ENCODE data around the gene KCNC4.

The KCNC4 gene

DNA sequence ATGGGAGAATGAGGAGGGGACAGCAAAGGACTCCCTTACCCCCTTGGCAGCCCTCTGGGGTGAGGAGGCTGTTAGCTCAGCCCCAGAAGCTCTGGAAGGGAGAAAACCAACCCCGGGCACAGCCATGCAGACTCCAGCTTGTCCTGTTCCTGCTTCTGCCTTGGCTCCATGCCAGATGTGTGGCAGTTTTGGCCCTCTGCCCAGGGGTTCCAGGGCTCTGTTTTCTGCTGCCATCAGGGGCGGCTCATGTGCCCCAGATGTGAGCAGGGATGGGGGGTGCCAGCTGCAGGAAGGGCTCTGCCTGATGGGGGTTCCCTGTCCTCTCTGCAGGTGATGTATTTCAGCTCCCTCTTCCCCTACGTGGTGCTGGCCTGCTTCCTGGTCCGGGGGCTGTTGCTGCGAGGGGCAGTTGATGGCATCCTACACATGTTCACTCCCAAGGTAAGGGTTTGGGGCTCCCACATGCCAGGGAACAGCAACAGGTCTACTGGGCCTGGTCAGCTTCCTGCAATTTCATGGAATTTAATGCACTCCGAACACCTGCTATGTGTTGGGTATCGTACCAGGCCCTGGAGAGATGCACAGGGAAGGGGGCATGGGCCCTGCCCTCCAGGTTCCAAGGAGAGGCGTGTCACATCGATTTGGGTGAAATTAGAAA is 33.7 kb upstream of the KCNC4 start:
- DNase-seq = peak; percentile 19 to 42
- TF ChIP-seq POLR2A (IDR thresholded peaks at IDR 0.05; ENCODE audit: low read length) (no peak), GATA1 (IDR thresholded peaks at IDR 0.05; ENCODE audit: low read depth, low read length) (no peak)

DNA sequence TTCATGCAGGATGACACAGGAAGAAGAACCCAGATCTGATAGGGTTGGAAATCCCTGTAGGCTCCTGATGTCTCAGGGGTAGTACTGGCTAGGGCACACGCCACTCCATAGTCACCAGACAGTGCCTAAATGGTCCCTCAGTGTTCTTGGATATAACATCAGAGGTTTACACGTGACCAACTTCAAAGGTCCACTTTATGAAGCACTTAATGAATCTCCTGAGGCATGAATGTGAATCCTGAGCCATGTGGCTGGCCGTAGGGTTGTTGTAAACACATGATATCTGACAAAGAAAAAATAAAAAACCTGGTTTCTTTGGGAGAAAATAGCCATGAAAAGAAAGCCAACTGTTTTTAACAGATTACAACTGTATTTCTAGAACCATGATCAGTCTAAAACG is 32.3 kb upstream of the KCNC4 start:
- TF ChIP-seq POLR2A (IDR thresholded peaks at IDR 0.05; ENCODE audit: low read length) (no peak), GATA1 (IDR thresholded peaks at IDR 0.05; ENCODE audit: low read depth, low read length) (no peak)
- no peak for DNase-seq

DNA sequence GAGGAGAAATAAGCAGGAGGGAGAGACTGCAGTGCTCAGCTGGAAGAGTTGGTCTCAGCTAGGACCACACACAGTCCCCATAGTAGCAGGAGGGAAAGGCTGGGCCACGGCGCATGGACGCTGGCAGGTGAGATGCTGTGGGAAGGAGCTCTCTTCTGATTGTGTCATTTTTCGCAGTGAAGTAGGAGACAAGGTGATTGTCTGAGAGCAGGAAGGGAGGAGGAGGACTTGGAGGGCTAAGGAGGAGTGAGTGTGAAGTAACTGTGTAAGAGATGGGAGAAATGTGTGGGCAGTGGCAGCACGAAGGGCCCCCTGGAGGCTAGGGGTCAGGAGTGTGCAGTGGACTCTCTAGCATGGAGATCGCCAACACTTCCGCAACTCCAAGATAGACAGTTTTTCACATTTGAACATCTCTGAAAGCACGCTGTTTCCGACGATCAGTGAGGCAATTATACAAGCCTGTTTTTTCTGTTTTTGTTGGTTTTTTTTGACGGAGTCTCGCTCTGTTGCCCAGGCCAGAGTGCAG is 26.4 kb upstream of the KCNC4 start:
- no peak for TF ChIP-seq POLR2A (IDR thresholded peaks at IDR 0.05; ENCODE audit: low read length)
- no peak for TF ChIP-seq GATA1 (IDR thresholded peaks at IDR 0.05; ENCODE audit: low read depth, low read length)
- no peak for DNase-seq

GRCh38 chr1:110184446-110184845 is 25.7 kb upstream of the KCNC4 start:
- DNase-seq = peak; percentile 35 to 52
- TF ChIP-seq POLR2A (IDR thresholded peaks at IDR 0.05; ENCODE audit: low read length) = no peak
- TF ChIP-seq GATA1 (IDR thresholded peaks at IDR 0.05; ENCODE audit: low read depth, low read length) = no peak

DNA sequence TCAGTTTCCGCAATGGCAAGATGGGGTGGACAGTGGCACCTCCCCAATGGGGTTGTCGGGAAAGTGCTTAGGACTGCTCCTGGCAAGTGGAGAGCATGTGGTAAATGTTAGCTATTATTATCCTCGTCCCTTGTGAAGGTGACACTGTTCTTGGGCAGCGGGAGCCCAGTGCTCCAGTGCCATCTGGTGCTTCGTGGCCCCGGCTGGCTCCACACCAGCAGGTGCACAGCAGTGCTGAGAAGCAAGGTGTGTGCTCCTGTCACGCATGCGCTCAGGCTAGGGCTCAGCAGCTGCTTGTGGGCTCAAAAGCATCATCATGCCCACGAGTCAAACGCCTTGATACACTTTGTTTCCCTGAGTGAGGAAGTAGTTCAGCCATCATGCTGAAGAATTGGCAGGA is 24.9 kb upstream of the KCNC4 start:
- no peak for TF ChIP-seq GATA1 (IDR thresholded peaks at IDR 0.05; ENCODE audit: low read depth, low read length)
- TF ChIP-seq POLR2A (IDR thresholded peaks at IDR 0.05; ENCODE audit: low read length) = no peak
- DNase-seq = no peak

DNA sequence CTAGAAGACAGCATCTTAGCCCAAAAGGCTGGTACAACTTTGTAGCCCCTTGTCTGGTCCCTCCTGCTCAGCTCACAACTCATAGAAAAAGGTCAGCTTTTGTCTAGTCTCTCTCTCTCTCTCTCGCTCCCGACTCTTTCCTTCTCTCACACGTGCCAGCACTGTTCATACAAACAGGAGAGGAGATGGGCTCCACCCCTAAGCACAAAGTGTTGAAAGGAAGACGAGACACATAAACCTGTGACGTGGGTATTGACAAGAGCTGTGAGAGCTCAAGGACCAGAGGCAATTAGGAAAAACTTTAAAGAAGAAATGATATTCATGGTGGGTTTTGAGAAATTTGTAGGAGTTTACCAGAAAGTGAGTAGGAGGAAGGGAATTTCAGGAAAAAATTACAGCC is 23.6 kb upstream of the KCNC4 start:
- no peak for TF ChIP-seq POLR2A (IDR thresholded peaks at IDR 0.05; ENCODE audit: low read length)
- no peak for TF ChIP-seq GATA1 (IDR thresholded peaks at IDR 0.05; ENCODE audit: low read depth, low read length)
- no peak for DNase-seq

- TF ChIP-seq GATA1 (IDR thresholded peaks at IDR 0.05; ENCODE audit: low read depth, low read length) = no peak
- TF ChIP-seq POLR2A (IDR thresholded peaks at IDR 0.05; ENCODE audit: low read length) = no peak
- DNase-seq = no peak
These were observed 22.8 kb upstream of the KCNC4 start for GRCh38 chr1:110187139-110187890.

DNA sequence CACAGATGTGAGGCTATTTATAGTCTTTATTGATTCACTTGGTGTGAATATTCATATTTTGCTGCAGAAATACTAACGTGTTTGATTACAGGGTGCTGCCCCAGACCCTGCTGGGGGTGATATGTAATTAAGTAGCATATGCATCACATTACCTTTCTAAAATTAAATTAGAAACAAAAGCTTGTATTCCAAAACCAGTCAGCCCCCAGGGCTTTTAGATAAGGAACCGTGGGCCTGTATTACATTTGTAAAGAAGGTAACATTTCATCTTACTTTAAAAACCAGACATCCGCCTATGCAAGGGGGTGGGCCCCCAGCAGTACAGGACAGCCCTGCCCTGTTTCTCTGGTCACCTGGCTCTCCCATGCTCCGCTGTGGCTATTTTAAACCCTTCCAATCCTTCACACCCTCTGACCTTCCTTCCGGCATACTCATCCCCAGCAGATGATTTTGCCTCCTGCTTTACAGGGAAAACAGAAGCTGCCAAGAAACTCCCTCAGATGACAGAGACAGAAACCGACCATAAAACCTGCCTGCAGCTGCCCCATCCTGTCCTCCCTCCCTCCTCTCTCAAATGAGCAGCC is 22.0 kb upstream of the KCNC4 start:
- TF ChIP-seq GATA1 (IDR thresholded peaks at IDR 0.05; ENCODE audit: low read depth, low read length) (no peak), POLR2A (IDR thresholded peaks at IDR 0.05; ENCODE audit: low read length) (no peak)
- no peak for DNase-seq

DNA sequence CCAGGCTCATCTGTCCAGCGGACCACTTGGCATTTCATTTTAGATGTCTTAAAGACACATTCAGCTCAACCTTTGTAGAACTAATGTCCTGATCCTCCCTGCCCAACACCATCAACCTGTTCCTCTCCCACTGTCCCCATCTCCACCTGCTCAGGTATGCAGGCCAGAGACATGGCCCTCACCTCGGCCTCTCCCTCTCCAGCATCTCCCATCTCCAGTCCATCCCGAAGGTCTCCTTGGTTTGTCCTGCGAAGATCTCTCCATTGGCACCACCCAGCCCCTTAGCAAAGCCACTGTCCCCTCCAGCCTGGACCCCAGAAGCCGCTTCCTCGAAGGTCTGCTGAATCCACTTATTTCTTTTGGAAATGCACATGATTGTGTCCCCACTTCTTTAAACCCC is 20.9 kb upstream of the KCNC4 start:
- TF ChIP-seq GATA1 (IDR thresholded peaks at IDR 0.05; ENCODE audit: low read depth, low read length) (no peak), POLR2A (IDR thresholded peaks at IDR 0.05; ENCODE audit: low read length) (no peak)

GRCh38 chr1:110190282-110190929 is 19.7 kb upstream of the KCNC4 start:
- TF ChIP-seq GATA1 (IDR thresholded peaks at IDR 0.05; ENCODE audit: low read depth, low read length) = no peak
- no peak for TF ChIP-seq POLR2A (IDR thresholded peaks at IDR 0.05; ENCODE audit: low read length)
- no peak for DNase-seq

More for the DNA sequence above, 20.9 kb upstream of the KCNC4 start:
- no peak for DNase-seq

- DNase-seq = no peak
- no peak for TF ChIP-seq GATA1 (IDR thresholded peaks at IDR 0.05; ENCODE audit: low read depth, low read length)
- no peak for TF ChIP-seq POLR2A (IDR thresholded peaks at IDR 0.05; ENCODE audit: low read length)
These were observed 17.6 kb upstream of the KCNC4 start for GRCh38 chr1:110192541-110192940.

GRCh38 chr1:110195196-110195595 is 14.9 kb upstream of the KCNC4 start:
- no peak for DNase-seq
- TF ChIP-seq POLR2A (IDR thresholded peaks at IDR 0.05; ENCODE audit: low read length) (no peak), GATA1 (IDR thresholded peaks at IDR 0.05; ENCODE audit: low read depth, low read length) (no peak)

- TF ChIP-seq GATA1 (IDR thresholded peaks at IDR 0.05; ENCODE audit: low read depth, low read length) = no peak
- no peak for TF ChIP-seq POLR2A (IDR thresholded peaks at IDR 0.05; ENCODE audit: low read length)
- peak; percentile 51 to 66 for DNase-seq
These were observed 13.0 kb upstream of the KCNC4 start for GRCh38 chr1:110196917-110197765.
